Measurements from ENCODE around the gene ADAMTS18. TPM values are rescaled to one million over a fixed set of nuclear protein-coding genes. Genes with fewer than 3 reads are reported as not detected.

The ADAMTS18 gene
- total and polyA plus RNA-seq, 9 of the 15 experiments (the other 6 are each of a cell fraction or from before 2014, with no cell fraction given) = not detected

- Histone ChIP-seq H4K20me1 (replicated peaks; ENCODE audit: control insufficient read depth, insufficient read depth, low read length) (no peaks in the 10 kb centered on the region), H3K9me1 (ENCODE audit: control insufficient read depth, insufficient read depth, low read length) (no peaks in the 10 kb centered on the region), H3K4me2 (ENCODE audit: insufficient read depth, low read length) (no peak overlapping the region), H3K27ac (ENCODE audit: extremely low read depth, low read depth, low read length) (no peak overlapping the region), H3K9ac (ENCODE audit: insufficient read depth in 1 of 2, low read depth in 2 of 2, low read length in 2 of 2) (no peak overlapping the region), H3K4me3 (no peak overlapping the region), H3K36me3 (ENCODE audit: control insufficient read depth, insufficient read depth, low read length) (no peaks in the 10 kb centered on the region), H3K79me2 (ENCODE audit: control insufficient read depth, insufficient read depth, low read length) (no peaks in the 10 kb centered on the region), H2AFZ (ENCODE audit: low read depth, low read length) (no peak overlapping the region), H3K27me3 (ENCODE audit: control insufficient read depth in 2 of 2, insufficient read depth in 2 of 2, low read length in 2 of 2) (no peaks in the 10 kb centered on the region; a peak in 2 of 5 replicates), H3K9me3 (replicated peaks; ENCODE audit: control insufficient read depth, insufficient read depth, low read depth, low read length) (no peaks in the 10 kb centered on the region), H3K4me1 (replicated peaks in 1 of 2; ENCODE audit: control insufficient read depth in 2 of 2, insufficient read depth in 2 of 2, low read length in 2 of 2) (no peaks in the 10 kb centered on the region)
- intact Hi-C loops (cut with micrococcal nuclease) (no loop called here), in situ Hi-C loops (cut with MboI) (loop anchor here (5.0 kb wide), 1 partner anchor 88 kb away; no protein-coding TSS in a partner anchor)
- no TSS peak for BruUV-seq (replicated peaks)
- POLR2A ChIA-PET = no interaction called here
- DNase-seq (ENCODE audit: extremely low read depth in 1 of 4, low spot score in 3 of 4) (no peak), FAIRE-seq (no peak), ATAC-seq (no peak)
- WGBS (ENCODE audit: insufficient coverage, low coverage, missing lambda C conversion rate) = 0% methylated on average over 4 of the region's 4 CpGs
- no peak for TF ChIP-seq THRA (IDR thresholded peaks at IDR 0.05)
- CTCF ChIA-PET (ENCODE audit: low intra/inter-chr PET ratio) = no interaction called here
These were observed 75.8 kb downstream of the ADAMTS18 start for GRCh38 chr16:77359065-77359502.

DNA sequence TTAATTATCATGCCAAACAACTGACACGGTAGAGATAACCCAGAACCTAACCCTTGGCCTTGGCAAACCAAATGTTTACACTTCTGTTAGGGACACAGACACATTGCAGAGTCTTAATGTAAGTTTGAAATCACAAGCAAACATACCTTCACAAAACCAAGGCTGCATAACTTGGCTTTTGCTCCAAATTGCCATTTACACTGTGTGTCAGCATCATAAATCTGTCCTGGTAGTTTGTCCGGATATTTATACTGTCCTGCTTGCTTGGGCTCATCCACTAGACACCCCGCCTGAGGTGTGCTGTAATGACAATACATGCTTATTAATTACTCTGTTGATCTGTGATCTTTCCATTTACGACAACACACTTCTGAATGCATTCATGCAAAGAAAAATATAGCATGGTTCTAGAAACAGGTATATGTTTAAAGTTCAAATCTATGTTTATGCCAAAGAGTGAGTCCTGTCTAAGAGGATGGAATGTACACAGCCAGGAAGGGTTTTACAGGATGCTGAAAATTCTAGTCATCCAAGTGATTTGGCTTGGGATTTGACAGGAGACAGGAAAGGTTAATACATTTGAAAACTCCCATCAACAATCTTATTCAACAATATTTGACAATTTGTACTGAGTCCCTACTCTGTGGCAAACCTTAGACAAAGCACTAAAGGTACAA, 81.1 kb downstream of the ADAMTS18 start:
- H3K9me1 ChIP-seq (ENCODE audit: control insufficient read depth, insufficient read depth, low read length) = no peaks in the 10 kb centered on the region
- no peak overlapping the region for H2AFZ ChIP-seq (ENCODE audit: low read depth, low read length)
- 2% methylated on average over 4 of the region's 4 CpGs for WGBS (ENCODE audit: insufficient coverage, low coverage, missing lambda C conversion rate)
- ChIA-PET POLR2A (no interaction called here), CTCF (ENCODE audit: low intra/inter-chr PET ratio) (no interaction called here)
- no peak overlapping the region for H3K9ac ChIP-seq (ENCODE audit: insufficient read depth in 1 of 2, low read depth in 2 of 2, low read length in 2 of 2)
- no peak overlapping the region for H3K4me3 ChIP-seq
- H3K4me2 ChIP-seq (ENCODE audit: insufficient read depth, low read length) = no peak overlapping the region
- BruUV-seq (replicated peaks) = no TSS peak
- H4K20me1 ChIP-seq (replicated peaks; ENCODE audit: control insufficient read depth, insufficient read depth, low read length) = no peaks in the 10 kb centered on the region
- no peaks in the 10 kb centered on the region for H3K4me1 ChIP-seq (replicated peaks in 1 of 2; ENCODE audit: control insufficient read depth in 2 of 2, insufficient read depth in 2 of 2, low read length in 2 of 2)
- no peak for TF ChIP-seq KAT2B (IDR thresholded peaks at IDR 0.05; ENCODE audit: low read depth, low read length)
- no peaks in the 10 kb centered on the region for H3K79me2 ChIP-seq (ENCODE audit: control insufficient read depth, insufficient read depth, low read length)
- DNase-seq (ENCODE audit: extremely low read depth in 1 of 4, low spot score in 3 of 4) (no peak), ATAC-seq (no peak), FAIRE-seq (no peak)
- H3K9me3 ChIP-seq (replicated peaks; ENCODE audit: control insufficient read depth, insufficient read depth, low read depth, low read length) = no peaks in the 10 kb centered on the region
- in situ Hi-C loops (cut with MboI) = no loop called here
- intact Hi-C loops (cut with micrococcal nuclease) = no loop called here
- no peaks in the 10 kb centered on the region; a peak in 1 of 5 replicates for H3K27me3 ChIP-seq (ENCODE audit: control insufficient read depth in 2 of 2, insufficient read depth in 2 of 2, low read length in 2 of 2)
- no peak overlapping the region for H3K27ac ChIP-seq (ENCODE audit: extremely low read depth, low read depth, low read length)
- no peaks in the 10 kb centered on the region for H3K36me3 ChIP-seq (ENCODE audit: control insufficient read depth, insufficient read depth, low read length)
